Subcutaneous adipose tissue (tissue), 4 donors: Measurements from ENCODE around the gene CNOT6. TPM values are rescaled to one million over a fixed set of nuclear protein-coding genes. Genes with fewer than 3 reads are reported as not detected.

Experiments
- total RNA-seq, 4 donors: library from RNA; depleted of rRNA; stranded (reverse); fragments of >200 nt; gene quantifications; one replicate each; pipeline ENCODE4 v1.1.0, GENCODE V29; 2016
- TF ChIP-seq, protein P1 (sequence below): fragments of 450-650 bp; IDR thresholded peaks from one replicate; pipeline ENCODE4 v1.5.1; 2016; ENCODE audit warnings: low read depth, mild to moderate bottlenecking, control low read depth, antibody characterized with exemption, moderate library complexity

CNOT6 gene
- total RNA-seq, 4 donors from 2014 or later = 9.7 to 19.9 (median 11.0) TPM

DNA sequence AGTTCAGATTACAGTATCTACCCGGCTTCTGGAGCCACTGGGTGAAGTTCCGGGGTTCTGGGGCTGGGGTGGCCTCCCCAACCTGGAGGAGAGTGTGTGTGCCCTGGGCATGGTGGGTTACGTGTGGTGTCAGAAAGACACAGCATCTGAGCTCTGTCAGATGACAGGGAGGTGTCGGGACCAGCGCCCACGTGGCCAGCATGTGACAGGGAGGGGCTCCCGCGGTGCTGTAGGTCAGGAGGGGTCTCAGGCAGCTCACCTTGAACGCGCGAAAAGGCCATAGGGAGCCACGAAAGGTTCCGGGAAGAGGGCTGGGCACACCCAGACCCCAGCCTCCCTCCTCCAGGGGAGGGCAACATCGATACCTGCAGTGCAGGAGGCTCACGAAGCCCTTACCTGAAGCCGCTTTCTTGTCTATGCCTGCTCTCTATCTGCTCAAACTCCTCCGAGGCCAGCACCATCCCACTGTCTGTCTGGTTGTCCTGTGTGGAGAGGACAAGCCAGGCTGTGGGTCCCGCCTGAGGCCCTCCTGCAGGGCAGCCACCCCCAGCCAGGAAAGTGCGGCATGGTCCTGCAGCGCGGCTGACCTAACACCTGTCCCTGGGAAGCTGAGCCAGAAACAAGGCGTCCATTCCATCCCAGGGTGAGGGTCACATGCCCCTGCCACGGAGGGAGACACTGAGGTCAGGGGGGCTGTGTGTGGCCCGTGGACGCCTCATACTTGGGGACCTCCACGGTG is 114.6 kb downstream of the CNOT6 start:
- TF ChIP-seq, protein P1, sequence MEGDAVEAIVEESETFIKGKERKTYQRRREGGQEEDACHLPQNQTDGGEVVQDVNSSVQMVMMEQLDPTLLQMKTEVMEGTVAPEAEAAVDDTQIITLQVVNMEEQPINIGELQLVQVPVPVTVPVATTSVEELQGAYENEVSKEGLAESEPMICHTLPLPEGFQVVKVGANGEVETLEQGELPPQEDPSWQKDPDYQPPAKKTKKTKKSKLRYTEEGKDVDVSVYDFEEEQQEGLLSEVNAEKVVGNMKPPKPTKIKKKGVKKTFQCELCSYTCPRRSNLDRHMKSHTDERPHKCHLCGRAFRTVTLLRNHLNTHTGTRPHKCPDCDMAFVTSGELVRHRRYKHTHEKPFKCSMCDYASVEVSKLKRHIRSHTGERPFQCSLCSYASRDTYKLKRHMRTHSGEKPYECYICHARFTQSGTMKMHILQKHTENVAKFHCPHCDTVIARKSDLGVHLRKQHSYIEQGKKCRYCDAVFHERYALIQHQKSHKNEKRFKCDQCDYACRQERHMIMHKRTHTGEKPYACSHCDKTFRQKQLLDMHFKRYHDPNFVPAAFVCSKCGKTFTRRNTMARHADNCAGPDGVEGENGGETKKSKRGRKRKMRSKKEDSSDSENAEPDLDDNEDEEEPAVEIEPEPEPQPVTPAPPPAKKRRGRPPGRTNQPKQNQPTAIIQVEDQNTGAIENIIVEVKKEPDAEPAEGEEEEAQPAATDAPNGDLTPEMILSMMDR = no peak

DNA sequence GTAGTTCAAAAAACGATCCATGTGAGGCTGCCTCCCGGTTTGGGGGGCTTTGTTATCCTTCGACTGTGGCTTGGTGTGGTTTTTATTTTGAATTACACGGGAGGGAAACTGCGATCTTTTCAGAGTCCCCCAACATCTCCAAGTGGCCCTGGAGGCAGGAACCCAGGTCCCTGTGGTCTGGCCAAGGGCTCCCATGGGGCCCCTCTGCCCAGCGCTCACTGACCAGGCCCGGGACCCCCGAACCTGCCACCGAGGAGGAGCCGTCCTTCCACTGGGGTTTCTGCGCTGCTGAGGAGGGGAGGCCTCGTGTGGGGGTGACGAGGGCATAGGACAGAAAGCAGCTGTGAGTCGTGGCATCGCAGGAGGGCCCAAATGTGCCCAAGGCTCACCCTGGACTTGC is 115.2 kb downstream of the CNOT6 start:
- TF ChIP-seq, protein P1 = no peak

DNA sequence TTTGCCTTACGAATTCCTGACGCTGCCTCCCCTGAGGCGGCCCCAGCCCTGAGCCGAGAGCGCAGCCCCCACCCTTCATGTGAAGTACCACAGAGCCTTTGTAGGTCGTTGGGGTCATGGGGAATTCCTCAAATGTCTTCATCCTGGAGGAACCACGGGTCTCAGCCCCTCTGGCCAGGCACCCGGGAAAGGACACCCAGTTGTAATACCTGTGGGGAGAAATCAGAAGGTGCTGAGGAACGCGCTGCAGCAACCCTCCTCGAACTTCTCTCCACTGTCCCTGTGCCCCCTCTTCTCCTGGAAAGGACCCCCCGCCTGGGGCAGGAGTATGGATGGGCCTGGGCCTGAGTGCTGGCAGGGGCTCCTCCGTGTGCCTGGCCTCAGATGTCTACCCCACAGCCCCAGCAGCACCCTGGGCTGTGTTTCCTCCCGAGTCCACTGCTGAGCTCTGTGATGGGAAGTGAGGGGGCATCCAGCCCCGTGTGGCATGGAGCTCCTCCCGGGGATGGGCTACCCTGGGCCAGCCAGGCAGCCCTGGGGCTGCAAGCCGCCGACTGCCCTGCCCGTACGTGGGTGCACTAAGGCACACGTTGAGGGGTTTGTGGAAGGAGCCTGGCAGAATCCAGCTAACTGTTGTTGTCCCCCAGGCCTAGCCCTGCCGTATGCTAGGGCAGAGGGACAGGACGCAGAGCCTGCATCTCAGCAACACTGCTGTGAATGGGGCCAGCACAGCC is 115.8 kb downstream of the CNOT6 start:
- TF ChIP-seq, protein P1 = no peak

DNA sequence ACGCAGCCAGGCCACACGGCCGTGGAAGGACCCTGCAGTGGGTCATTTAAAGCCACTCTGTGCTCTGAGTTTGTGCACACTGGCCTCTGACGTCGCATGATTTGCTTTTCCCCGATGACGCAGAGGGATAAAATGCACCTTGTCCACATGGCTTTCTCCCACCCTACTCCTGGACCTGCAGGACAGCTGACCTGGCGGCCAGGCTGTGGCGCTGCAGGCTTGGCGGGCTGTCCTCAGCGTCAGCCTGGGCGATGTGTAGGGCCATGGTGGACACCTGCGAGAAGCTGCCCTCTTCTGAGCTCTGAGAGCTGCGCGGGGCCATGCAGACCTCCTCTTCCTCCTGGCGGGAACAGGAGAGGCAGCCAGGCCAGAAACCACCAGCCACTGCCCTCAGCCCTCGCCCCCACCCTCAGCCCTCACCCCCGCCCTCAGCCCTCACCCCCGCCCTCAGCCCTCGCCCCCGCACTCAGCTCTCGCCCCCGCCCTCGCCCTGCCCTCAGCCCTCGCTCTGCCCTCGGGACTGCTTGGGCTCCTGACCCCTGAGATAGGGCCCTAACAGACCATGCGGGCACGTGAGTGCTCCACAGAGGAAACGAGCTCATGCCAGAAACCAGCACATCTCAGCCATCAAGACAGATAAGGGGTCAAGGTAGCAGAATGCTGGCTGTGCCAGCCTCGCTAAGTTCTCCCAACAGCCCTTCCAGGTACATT is 117.1 kb downstream of the CNOT6 start:
- TF ChIP-seq, protein P1 = no peak

DNA sequence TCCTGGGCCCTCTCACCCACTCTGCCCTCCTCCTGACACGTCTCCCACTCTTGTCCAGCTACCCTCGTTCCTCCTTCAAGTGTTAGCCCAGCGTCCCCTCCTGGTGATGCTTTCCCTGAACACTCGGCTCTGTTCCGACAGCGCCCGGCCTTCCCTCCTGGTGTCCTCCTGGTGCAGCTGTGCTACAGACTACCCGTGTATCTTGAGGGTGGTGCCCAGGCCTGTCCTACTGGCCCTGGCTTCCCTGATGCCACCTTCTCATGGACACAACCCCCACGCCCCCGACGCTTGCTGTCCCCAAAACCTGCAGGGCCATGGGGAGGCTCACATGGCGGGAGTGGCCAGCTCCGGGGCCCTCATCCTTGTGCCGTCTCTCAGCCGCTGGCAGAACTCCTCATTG is 118.5 kb downstream of the CNOT6 start:
- TF ChIP-seq, protein P1 = no peak

DNA sequence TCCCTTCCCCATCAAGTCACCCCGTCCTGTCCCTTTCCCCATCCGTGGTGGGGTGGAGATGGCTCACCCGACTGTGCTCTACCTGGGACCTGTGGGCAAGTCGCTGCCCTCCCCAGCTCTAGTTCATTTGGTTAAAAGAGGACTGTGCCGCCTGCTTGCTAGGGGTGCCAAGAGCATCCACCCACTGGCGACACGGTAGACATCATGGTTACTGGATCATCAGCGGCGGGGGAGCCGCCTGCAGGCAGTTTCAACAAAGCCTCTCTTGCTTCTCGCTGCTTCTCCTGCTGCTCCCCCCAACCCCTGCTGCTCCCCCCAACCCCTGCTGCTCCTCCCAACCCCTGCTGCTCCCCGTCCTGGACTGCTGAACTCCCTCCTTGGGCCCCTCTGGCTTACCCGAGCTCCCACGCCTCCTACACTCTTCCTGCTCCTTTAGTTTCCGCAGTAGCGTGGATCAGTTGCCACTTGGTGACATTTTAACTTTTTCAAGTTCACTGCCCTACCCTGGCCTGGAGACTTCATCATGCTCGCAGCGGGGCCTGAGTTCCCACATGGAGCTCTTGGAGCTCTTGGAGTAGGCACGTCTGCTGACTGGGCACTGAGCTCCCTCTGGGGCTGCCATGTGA is 119.1 kb downstream of the CNOT6 start:
- TF ChIP-seq, protein P1 = no peak

DNA sequence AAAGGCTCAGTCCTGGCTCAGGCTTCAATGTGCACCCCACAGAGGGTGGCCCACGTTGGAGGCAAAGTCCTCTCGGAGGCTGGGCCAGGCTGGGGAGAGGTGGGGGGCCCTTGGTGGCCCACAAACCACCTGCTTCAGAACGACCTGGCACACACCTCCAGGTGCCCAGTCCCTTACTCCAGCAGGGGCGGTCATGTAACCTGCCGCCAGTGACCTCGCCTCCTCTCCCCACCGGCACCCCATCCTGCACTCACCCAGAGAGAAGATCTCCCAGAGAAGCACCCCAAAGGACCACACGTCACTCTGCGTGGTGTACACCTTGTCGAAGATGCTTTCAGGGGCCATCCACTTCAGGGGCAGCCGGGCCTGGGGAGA is 119.6 kb downstream of the CNOT6 start:
- TF ChIP-seq, protein P1 = no peak
